Large intestine (tissue), 3 donors: ENCODE measurements around the gene RFTN1. TPM values are rescaled to one million over a fixed set of nuclear protein-coding genes. Genes with fewer than 3 reads are reported as not detected.

ENCODE experiments used
- DNase-seq, 2 donors: peaks; one replicate each; pipeline versions ENCODE4 v3.0.0 to v3.0.0-alpha.2; 2013
- H3K27ac ChIP-seq: one replicate; pipeline ENCODE4 v1.5.1; 2013; ENCODE audit warnings: low read length
- H3K27me3 ChIP-seq: 2 replicates; pipeline ENCODE4 v1.6.1; 2013; ENCODE audit warnings: low read length; ENCODE audit not compliant: control insufficient read depth, insufficient read depth
- H3K36me3 ChIP-seq: 2 replicates; pipeline ENCODE4 v1.6.1; 2013; ENCODE audit warnings: low read length; ENCODE audit not compliant: control insufficient read depth, insufficient read depth
- H3K4me1 ChIP-seq: one replicate; pipeline ENCODE4 v1.6.1; 2013; ENCODE audit warnings: low read length; ENCODE audit not compliant: control insufficient read depth, insufficient read depth
- H3K4me3 ChIP-seq: one replicate; pipeline ENCODE4 v1.5.1; 2013; ENCODE audit warnings: low read length
- H3K9me3 ChIP-seq: one replicate; pipeline ENCODE4 v1.6.1; 2013; ENCODE audit warnings: mild to moderate bottlenecking, low read depth, low read length, moderate library complexity; ENCODE audit not compliant: control insufficient read depth
- WGBS: methylation state at CpG from one replicate; pipeline ENCODE4 v1.1.5; 2013; ENCODE audit warnings: low lambda C conversion rate; ENCODE audit not compliant: insufficient coverage; 5-methylcytosine and 5-hydroxymethylcytosine counted together
- polyA plus RNA-seq: library from polyadenylated mRNA; unstranded; fragments of 120-200 nt; gene quantifications from one replicate; pipeline ENCODE4 v1.2.1, GENCODE V29; 2013

RFTN1 gene
- polyA plus RNA-seq, 1 donor = 15.0 TPM

DNA sequence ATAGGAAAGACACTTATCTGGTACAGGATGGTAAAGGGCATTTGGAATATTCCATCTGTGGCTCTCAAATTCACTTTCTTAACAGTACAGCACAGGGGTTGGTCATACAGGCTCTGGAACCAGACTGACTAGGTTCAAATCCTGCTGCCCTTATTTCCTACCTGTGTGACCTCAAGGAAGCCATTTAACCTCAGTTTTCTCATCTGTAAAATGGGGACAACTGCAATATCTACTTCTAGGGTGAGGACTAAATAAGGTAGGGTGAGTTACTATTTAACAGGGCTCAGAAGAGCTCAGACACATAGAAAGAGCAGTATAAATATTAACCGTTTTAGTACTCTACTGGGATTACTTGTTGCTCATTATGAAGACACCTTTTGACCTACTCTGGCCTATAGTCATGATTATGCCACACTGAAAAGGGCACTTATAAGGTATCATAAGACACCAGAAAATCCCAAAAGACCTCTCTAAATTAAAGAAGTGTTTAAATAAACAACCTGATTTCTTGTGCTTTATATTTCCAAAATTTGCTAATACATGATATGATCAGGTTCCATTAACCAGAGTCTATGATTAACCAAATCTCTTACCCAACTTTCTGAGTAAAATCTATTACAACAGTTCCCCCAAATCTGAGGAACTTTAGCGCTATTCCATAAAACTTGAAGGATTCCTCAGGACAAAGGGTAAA, 6.5 kb downstream of the RFTN1 start:
- H3K27ac ChIP-seq = no peak overlapping the region
- H3K36me3 ChIP-seq = no peaks in the 10 kb centered on the region
- H3K9me3 ChIP-seq = no peaks in the 10 kb centered on the region
- no CpG with 5 or more reads among the region's 2 CpGs for WGBS
- no peak for DNase-seq
- peaks cover 11% of the 10 kb centered on the region for H3K27me3 ChIP-seq
- no peaks in the 10 kb centered on the region for H3K4me1 ChIP-seq
- no peak overlapping the region for H3K4me3 ChIP-seq

DNA sequence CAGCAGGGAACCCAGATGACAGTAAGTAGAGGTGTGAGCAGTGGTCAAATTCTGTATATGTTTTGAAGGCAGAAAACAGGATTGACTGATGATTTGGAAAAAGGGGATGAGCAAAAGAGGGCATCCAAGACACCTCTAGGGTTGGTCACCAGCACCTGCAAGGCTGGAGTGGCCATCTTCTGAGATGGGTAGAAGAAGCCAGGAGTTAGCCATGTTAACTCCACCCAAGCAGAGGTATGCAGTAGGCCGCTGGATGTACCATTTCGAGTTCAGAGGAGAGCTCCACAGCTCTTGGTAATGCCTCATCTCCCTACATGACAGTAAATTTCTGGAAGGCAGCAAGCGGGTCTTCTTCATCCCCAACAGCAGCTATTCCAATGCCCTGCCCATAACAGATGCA, 7.0 kb downstream of the RFTN1 start:
- H3K4me3 ChIP-seq = no peak overlapping the region
- peaks cover 5% of the 10 kb centered on the region for H3K27me3 ChIP-seq
- H3K27ac ChIP-seq = no peak overlapping the region
- WGBS = no CpG with 5 or more reads among the region's 3 CpGs
- H3K36me3 ChIP-seq = no peaks in the 10 kb centered on the region
- H3K9me3 ChIP-seq = no peaks in the 10 kb centered on the region
- no peaks in the 10 kb centered on the region for H3K4me1 ChIP-seq
- no peak for DNase-seq

DNA sequence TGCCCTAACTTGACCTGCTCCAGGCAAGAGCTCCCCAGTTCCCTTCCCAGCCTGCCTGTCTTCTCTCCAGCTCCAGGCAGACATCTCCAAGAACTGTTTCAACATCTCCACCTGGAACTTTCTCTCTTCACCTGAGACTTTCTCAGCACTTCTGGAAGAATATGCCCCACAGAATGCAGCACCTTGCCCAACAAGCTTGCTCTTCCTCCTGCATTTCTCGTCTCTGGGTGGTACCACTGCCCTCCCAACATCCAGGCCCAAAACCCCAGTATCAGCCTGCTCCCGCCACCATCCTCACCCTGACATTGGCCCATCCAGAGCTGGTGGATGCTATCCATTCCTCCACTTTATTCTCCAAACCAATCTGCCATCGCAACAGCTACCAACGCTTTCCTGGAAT, 8.8 kb downstream of the RFTN1 start:
- Histone ChIP-seq H3K36me3 (no peaks in the 10 kb centered on the region), H3K27ac (no peak overlapping the region), H3K4me3 (no peak overlapping the region), H3K27me3 (peaks cover under 1% of the 10 kb centered on the region), H3K9me3 (no peaks in the 10 kb centered on the region), H3K4me1 (no peaks in the 10 kb centered on the region)
- 90% methylated on average over 2 of the region's 4 CpGs for WGBS
- no peak for DNase-seq

GRCh38 chr3:16504242-16504641, 9.3 kb downstream of the RFTN1 start:
- DNase-seq = no peak
- Histone ChIP-seq H3K9me3 (no peaks in the 10 kb centered on the region), H3K27me3 (no peaks in the 10 kb centered on the region), H3K27ac (no peak overlapping the region), H3K4me3 (no peak overlapping the region), H3K36me3 (no peaks in the 10 kb centered on the region), H3K4me1 (no peaks in the 10 kb centered on the region)
- WGBS = 100% methylated on average over 1 of the region's 2 CpGs

DNA sequence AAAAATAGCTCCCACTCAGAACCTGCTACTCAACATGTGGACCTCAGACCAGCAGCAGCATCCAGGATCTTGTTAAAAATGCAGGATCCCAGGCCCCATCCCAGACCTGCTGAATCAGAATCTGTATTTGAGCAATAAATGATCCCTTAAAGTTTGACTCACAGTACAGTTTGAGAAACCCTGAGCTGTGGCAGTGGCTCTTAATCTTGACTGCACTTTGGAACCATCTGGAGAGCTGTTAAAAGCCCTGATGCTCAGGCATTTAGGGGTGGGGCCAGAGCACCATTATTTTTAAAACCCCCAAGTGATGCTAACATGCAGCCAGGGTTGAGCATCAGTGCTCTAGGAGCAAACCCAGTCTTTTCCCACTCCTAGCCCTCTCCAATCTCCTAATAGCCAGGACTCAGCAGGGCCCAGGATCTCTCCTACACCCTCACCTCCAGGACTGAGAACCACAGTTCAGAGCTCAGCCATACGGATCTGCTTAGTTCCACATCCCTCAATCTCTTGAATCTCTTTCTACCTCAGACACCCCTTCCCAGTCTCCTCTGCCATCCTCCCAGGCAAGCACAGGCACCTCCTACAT, 10.2 kb downstream of the RFTN1 start:
- Histone ChIP-seq H3K4me1 (no peaks in the 10 kb centered on the region), H3K27me3 (no peaks in the 10 kb centered on the region), H3K36me3 (no peaks in the 10 kb centered on the region), H3K27ac (no peak overlapping the region), H3K4me3 (no peak overlapping the region), H3K9me3 (no peaks in the 10 kb centered on the region)
- WGBS = no CpG with 5 or more reads among the region's 1 CpG
- no peak for DNase-seq

GRCh38 chr3:16502347-16502908, 11.1 kb downstream of the RFTN1 start:
- H3K9me3 ChIP-seq = no peaks in the 10 kb centered on the region
- no CpG with 5 or more reads among the region's 7 CpGs for WGBS

GRCh38 chr3:16501376-16501775, 12.1 kb downstream of the RFTN1 start:
- DNase-seq = no peak
- Histone ChIP-seq H3K4me3 (no peak overlapping the region), H3K36me3 (no peaks in the 10 kb centered on the region), H3K4me1 (no peaks in the 10 kb centered on the region), H3K9me3 (no peaks in the 10 kb centered on the region), H3K27ac (no peak overlapping the region), H3K27me3 (peaks cover 2% of the 10 kb centered on the region)
- 72% methylated on average over 2 of the region's 4 CpGs for WGBS

More at GRCh38 chr3:16502347-16502908, 11.1 kb downstream of the RFTN1 start:
- Histone ChIP-seq H3K4me1 (no peaks in the 10 kb centered on the region), H3K27ac (no peak overlapping the region), H3K36me3 (no peaks in the 10 kb centered on the region), H3K4me3 (no peak overlapping the region), H3K27me3 (peaks cover under 1% of the 10 kb centered on the region)
- no peak for DNase-seq

GRCh38 chr3:16500911-16501310, 12.6 kb downstream of the RFTN1 start:
- 100% methylated on average over 1 of the region's 12 CpGs for WGBS
- no peak overlapping the region for H3K27ac ChIP-seq
- H3K9me3 ChIP-seq = no peaks in the 10 kb centered on the region
- H3K27me3 ChIP-seq = peaks cover 2% of the 10 kb centered on the region
- DNase-seq = no peak
- no peaks in the 10 kb centered on the region for H3K36me3 ChIP-seq
- no peaks in the 10 kb centered on the region for H3K4me1 ChIP-seq
- no peak overlapping the region for H3K4me3 ChIP-seq

DNA sequence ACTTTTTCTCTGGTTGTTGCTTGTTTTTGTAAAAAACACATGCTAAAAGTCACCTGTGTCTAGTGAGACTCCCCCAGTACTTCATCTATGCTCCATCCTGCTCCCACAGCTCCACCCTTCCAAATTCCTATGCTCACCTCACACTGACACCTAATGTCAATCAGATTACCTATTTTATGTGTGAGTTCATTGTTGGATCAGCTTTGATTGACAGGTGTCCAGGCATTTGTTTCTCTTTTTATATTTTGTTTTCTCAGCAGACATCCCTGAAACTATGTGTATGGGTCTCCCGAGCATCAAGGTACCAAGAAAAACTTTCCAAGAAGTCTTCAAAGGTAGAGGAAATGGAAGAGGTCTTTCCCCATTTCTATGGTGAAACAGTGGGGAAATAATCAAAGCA, 13.4 kb downstream of the RFTN1 start:
- no peaks in the 10 kb centered on the region for H3K4me1 ChIP-seq
- H3K27ac ChIP-seq = no peak overlapping the region
- no peaks in the 10 kb centered on the region for H3K36me3 ChIP-seq
- no peaks in the 10 kb centered on the region for H3K9me3 ChIP-seq
- H3K4me3 ChIP-seq = no peak overlapping the region
- DNase-seq = no peak
- WGBS = no CpG with 5 or more reads among the region's 1 CpG
- H3K27me3 ChIP-seq = peaks cover 2% of the 10 kb centered on the region

DNA sequence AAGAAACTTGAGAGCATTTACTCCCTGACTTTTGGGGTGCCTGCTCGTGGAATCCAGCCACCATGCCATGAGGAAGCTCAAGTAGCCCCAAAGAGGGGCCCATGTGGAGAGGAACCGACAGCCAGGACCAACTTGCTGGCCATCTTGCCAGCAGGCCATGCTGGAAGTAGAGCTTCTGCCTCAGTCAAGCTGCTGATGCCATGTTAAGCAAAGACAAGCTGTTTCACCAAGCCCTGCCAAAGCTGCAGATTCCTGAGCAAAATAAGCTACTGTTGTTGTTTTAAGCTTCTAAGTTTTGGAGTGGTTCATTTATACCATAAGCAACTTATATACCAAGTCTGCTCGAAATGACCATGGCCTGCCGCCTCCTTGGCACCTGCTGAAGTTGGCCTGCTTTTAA, 14.1 kb downstream of the RFTN1 start:
- no peaks in the 10 kb centered on the region for H3K36me3 ChIP-seq
- no peak for DNase-seq
- H3K9me3 ChIP-seq = no peaks in the 10 kb centered on the region
- peaks cover 2% of the 10 kb centered on the region for H3K27me3 ChIP-seq
- no peak overlapping the region for H3K4me3 ChIP-seq
- H3K4me1 ChIP-seq = no peaks in the 10 kb centered on the region
- H3K27ac ChIP-seq = no peak overlapping the region
- WGBS = no CpG with 5 or more reads among the region's 4 CpGs
